ENCODE measurements around the gene PPP6R3. TPM values are rescaled to one million over a fixed set of nuclear protein-coding genes. Genes with fewer than 3 reads are reported as not detected.

The PPP6R3 gene
- polyA plus RNA-seq, 1 of the 3 experiments (the other 2 are of a cell fraction) = 28.1 TPM

GRCh38 chr11:68503251-68503687, 42.7 kb downstream of the PPP6R3 start:
- H3F3A ChIP-seq (replicated peaks; ENCODE audit: insufficient read depth) = peaks cover 21% of the 10 kb centered on the region
- TF ChIP-seq MEF2A (IDR thresholded peaks at IDR 0.05; ENCODE audit: borderline replicate concordance, low read depth) (no peak), EP300 (IDR thresholded peaks at IDR 0.05; ENCODE audit: borderline replicate concordance in 1 of 2, low read depth in 1 of 2, low read length in 1 of 2) (no peak), RCOR1 (IDR thresholded peaks at IDR 0.05; ENCODE audit: low read length) (no peak), GABPA (IDR thresholded peaks at IDR 0.05; ENCODE audit: low read depth) (no peak), USF1 (IDR thresholded peaks at IDR 0.05; ENCODE audit: borderline replicate concordance, low read depth) (no peak), EZH2phosphoT487 (IDR thresholded peaks at IDR 0.05; ENCODE audit: borderline replicate concordance, low read depth) (no peak), MAX (IDR thresholded peaks at IDR 0.05; ENCODE audit: low read depth) (no peak), PBX3 (IDR thresholded peaks at IDR 0.05) (no peak), SMC3 (IDR thresholded peaks at IDR 0.05; ENCODE audit: low read depth, low read length) (no peak), MXI1 (IDR thresholded peaks at IDR 0.05; ENCODE audit: low read depth, low read length) (no peak), CHD2 (IDR thresholded peaks at IDR 0.05; ENCODE audit: low read length, partially characterized antibody) (no peak), FOXJ3 (CRISPR knock-in tag; IDR thresholded peaks at IDR 0.05) (no peak), REST (IDR thresholded peaks at IDR 0.05; ENCODE audit: low read depth, low read length) (no peak), TAF1 (IDR thresholded peaks at IDR 0.05; ENCODE audit: borderline replicate concordance, low read depth, low read length) (no peak), POLR2AphosphoS5 (IDR thresholded peaks at IDR 0.05; ENCODE audit: low read depth, low read length) (no peak), SIN3A (IDR thresholded peaks at IDR 0.05; ENCODE audit: borderline replicate concordance, low read depth, low read length) (no peak), RXRA (IDR thresholded peaks at IDR 0.05; ENCODE audit: borderline replicate concordance, low read depth) (no peak), NFIC (IDR thresholded peaks at IDR 0.05; ENCODE audit: borderline replicate concordance) (no peak)
- peaks cover 100% of the 10 kb centered on the region for H3K79me2 ChIP-seq (ENCODE audit: insufficient read depth)
- no peaks in the 10 kb centered on the region for H3K9me3 ChIP-seq
- CTCF ChIA-PET = no interaction called here
- DNase-seq = no peak
- no peak overlapping the region for H3K4me2 ChIP-seq
- peaks cover 99% of the 10 kb centered on the region for H4K20me1 ChIP-seq (ENCODE audit: insufficient read depth)
- POLR2A ChIA-PET = no interaction called here
- no peaks in the 10 kb centered on the region for H3K27me3 ChIP-seq (ENCODE audit: insufficient read depth)
- no peak overlapping the region for H3K4me3 ChIP-seq (ENCODE audit: low read depth in 2 of 2, low read length in 1 of 2)
- no peaks in the 10 kb centered on the region for H3K36me3 ChIP-seq (replicated peaks in 1 of 2; ENCODE audit: control insufficient read depth in 1 of 2, insufficient read depth in 2 of 2, low read length in 1 of 2)
- H3K9ac ChIP-seq = no peak overlapping the region
- WGBS (ENCODE audit: low lambda C conversion rate) = 91% methylated on average over 9 of the region's 9 CpGs
- H3K9me2 ChIP-seq = no peaks in the 10 kb centered on the region
- no peak overlapping the region for H2AFZ ChIP-seq (ENCODE audit: low read depth)
- peaks cover 11 to 23% of the 10 kb centered on the region in 2 experiments for H3K4me1 ChIP-seq (ENCODE audit: control insufficient read depth in 1 of 2, insufficient read depth in 2 of 2, low read depth in 1 of 2, low read length in 1 of 2)
- H3K27ac ChIP-seq (ENCODE audit: low read depth in 2 of 2, low read length in 1 of 2) = peak overlapping the region in 1 of 2 experiments; percentile 8; a peak in 1 of 4 replicates

Measured in SK-N-SH (cell line).